ENCODE data around the gene SLC5A12.
"Not testable (repeated sequence)": the region's sequence is repeated elsewhere in the genome, so short reads cannot be mapped to it uniquely, and the experiment has no call there.

The SLC5A12 gene

DNA sequence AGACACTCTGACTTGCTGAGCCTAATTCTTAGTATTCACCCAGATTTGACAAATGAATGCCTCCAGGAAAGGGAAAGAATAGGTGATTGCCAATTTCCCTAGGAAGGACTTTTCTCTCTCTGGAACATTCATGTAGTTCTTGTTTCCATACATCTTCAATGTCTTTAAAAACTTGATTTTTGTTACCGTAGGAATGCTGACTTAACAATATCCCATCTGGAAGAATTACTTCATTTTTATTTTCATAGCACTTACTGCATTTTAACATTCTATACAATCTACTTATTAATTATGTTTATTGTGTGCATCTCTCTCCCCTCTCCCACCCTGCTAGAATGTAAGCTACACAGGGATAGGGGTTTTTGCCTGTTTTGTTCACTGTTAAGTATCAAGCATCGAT is 66.6 kb downstream of the SLC5A12 start:
- no peak overlapping the region for H3K4me3 Mint-ChIP-seq
- H3K36me3 Mint-ChIP-seq: no peaks in the 10 kb centered on the region
- no peaks in the 10 kb centered on the region for H3K27me3 Mint-ChIP-seq
- no peak overlapping the region for H3K27ac Mint-ChIP-seq
- DNase-seq (ENCODE audit: low spot score in 2 of 2) (no peak), ATAC-seq (ENCODE audit: low read depth) (no peak)
- no peaks in the 10 kb centered on the region for H3K9me3 Mint-ChIP-seq
- no peaks in the 10 kb centered on the region for H3K4me1 Mint-ChIP-seq

DNA sequence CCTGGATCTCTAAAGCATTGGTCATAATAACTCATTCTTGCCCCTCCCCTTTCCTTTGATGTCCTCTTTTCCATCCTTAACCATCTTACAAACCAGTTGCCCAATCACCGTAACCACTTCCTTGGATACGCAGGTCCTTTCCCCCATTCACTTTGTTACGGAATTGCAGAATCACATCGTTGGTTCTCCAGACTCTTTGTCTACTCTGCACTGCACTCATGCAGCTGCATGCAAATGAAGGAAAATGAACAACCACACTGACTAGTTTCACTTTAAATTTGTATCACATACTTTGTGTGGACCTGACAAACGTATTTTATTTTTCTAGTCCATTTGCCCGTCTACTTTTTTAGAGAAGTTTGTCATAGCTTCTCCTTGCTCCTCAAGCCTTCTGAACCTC is 69.9 kb downstream of the SLC5A12 start:
- H3K27ac Mint-ChIP-seq: no peak overlapping the region
- H3K36me3 Mint-ChIP-seq: no peaks in the 10 kb centered on the region
- H3K27me3 Mint-ChIP-seq: no peaks in the 10 kb centered on the region
- no peak overlapping the region for H3K4me3 Mint-ChIP-seq
- ATAC-seq (ENCODE audit: low read depth) (no peak), DNase-seq (ENCODE audit: low spot score in 2 of 2) (no peak)
- H3K9me3 Mint-ChIP-seq: peaks cover 1% of the 10 kb centered on the region
- H3K4me1 Mint-ChIP-seq: no peaks in the 10 kb centered on the region

DNA sequence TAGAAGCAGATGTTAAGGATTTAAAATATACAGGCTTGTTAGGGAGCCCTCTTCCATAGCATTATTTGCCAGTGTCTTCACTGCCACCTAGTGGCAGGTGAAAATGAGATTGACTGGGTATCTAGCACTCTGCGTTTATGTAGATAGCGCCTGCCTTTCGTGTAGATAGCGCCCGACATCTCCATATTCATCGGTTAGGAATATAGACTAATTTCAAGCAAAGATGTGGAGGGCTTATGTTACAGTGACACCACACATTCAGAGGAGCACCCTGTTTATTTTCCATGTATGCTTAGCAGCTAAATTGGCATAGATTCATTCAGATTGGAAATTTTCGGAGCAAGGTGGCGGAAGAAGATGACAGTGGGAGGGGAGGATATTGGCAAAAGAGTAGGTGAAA is 72.0 kb downstream of the SLC5A12 start:
- H3K9me3 Mint-ChIP-seq: peaks cover 1% of the 10 kb centered on the region
- no peaks in the 10 kb centered on the region for H3K36me3 Mint-ChIP-seq
- H3K27ac Mint-ChIP-seq: no peak overlapping the region
- no peaks in the 10 kb centered on the region for H3K4me1 Mint-ChIP-seq
- H3K4me3 Mint-ChIP-seq: no peak overlapping the region
- H3K27me3 Mint-ChIP-seq: no peaks in the 10 kb centered on the region
- no peak for ATAC-seq (ENCODE audit: low read depth)
- DNase-seq (ENCODE audit: low spot score in 2 of 2): peak in 1 of 2 donors; percentile 10

DNA sequence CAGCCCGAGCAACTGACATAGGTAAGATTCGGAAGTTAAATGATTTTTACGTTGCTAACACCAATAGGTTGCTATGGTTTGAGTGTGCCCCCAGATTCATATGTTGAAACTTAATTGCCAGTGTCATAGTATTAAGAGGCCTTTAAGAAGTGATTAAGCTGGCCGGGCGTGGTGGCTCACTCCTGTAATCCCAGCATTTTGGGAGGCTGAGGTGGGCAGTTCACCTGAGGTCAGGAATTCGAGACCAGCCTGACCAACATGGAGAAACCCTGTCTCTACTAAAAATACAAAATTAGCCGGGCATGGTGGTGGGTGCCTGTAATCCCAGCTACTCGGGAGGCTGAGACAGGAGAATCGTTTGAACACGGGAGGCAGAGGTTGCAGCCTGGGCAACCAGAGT is 78.5 kb downstream of the SLC5A12 start:
- ATAC-seq (ENCODE audit: low read depth); DNase-seq (ENCODE audit: low spot score in 2 of 2); H3K4me1 Mint-ChIP-seq; H3K36me3 Mint-ChIP-seq; H3K27me3 Mint-ChIP-seq; H3K4me3 Mint-ChIP-seq; H3K9me3 Mint-ChIP-seq; H3K27ac Mint-ChIP-seq: not testable (repeated sequence)

DNA sequence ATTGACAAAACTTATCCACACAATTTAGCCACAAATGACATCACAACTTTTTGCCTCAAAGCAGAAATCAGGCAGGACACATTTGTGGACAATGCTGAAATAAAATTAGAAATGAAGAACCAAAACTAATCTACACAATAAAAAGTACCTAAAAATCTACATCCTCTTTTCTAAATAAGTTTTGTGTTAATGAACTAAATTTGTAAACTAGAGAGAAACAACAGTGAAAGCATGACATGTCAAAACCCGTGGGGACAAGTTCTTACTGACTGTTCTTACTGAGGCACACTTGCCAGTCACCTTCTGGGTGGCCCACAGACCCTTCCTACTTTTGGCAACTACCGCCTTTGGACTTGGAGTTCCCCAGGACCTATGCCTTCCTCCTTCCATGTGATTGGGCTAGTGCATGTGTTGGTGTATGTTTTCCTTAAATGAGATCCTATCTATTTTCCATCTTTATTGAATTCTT is 89.1 kb downstream of the SLC5A12 start:
- no peaks in the 10 kb centered on the region for H3K4me1 Mint-ChIP-seq
- ATAC-seq (ENCODE audit: low read depth) (no peak), DNase-seq (ENCODE audit: low spot score in 2 of 2) (no peak)
- no peak overlapping the region for H3K4me3 Mint-ChIP-seq
- H3K9me3 Mint-ChIP-seq: no peaks in the 10 kb centered on the region
- no peaks in the 10 kb centered on the region for H3K36me3 Mint-ChIP-seq
- H3K27ac Mint-ChIP-seq: no peak overlapping the region
- H3K27me3 Mint-ChIP-seq: no peaks in the 10 kb centered on the region

DNA sequence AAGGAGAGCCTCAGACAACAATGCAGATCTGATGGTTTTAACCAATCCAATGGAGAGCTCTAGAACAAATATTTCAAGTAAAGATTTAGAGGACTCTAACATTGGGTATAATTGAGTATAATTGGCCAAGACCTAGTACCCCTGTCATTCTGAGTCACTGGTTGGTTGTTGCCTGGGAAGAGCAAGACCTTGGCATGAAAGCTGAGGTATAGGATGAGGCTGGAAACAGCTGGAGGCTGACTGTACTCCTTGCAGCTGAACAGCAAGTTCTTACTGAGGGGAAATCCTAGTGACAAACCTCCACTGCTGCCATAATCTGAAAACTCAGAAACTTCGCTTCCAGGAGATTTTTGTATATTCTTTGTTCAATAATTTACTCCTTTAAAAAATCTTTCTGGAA is 95.5 kb downstream of the SLC5A12 start:
- Mint-ChIP-seq H3K4me1 (no peaks in the 10 kb centered on the region), H3K27ac (no peak overlapping the region), H3K9me3 (peaks cover 2% of the 10 kb centered on the region), H3K36me3 (no peaks in the 10 kb centered on the region), H3K27me3 (no peaks in the 10 kb centered on the region), H3K4me3 (no peak overlapping the region)
- DNase-seq (ENCODE audit: low spot score in 2 of 2): no peak
- no peak for ATAC-seq (ENCODE audit: low read depth)

DNA sequence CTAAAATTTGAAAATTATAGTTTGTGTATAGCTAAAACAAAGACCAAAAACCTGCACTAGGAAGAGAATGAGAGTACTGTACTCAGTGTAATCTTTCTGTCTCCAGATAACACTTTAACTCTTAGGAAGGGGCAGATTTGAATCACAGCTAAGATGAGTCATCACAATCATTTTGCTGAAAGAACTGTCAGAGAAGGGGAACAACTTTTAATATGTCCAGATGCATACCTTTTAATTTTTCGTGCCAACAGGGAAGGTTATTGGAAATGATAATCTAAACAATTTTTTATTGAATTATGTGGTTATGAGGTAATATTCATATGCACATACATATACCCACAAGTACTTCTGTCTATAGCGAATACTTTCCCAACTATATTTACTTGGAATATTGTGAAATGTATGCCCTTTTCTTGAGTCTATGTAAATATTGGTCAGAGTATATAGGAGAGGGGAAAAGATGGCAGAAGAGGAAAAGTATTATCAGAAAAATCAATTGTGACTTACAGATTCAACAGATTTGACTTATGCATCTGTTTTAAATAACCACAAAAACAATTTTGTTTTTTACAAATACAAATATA is 98.7 kb downstream of the SLC5A12 start:
- no peak overlapping the region for H3K27ac Mint-ChIP-seq
- no peaks in the 10 kb centered on the region for H3K36me3 Mint-ChIP-seq
- H3K27me3 Mint-ChIP-seq: no peaks in the 10 kb centered on the region
- DNase-seq (ENCODE audit: low spot score in 2 of 2) (no peak), ATAC-seq (ENCODE audit: low read depth) (no peak)
- no peak overlapping the region for H3K4me3 Mint-ChIP-seq
- no peaks in the 10 kb centered on the region for H3K4me1 Mint-ChIP-seq
- peaks cover 2% of the 10 kb centered on the region for H3K9me3 Mint-ChIP-seq

DNA sequence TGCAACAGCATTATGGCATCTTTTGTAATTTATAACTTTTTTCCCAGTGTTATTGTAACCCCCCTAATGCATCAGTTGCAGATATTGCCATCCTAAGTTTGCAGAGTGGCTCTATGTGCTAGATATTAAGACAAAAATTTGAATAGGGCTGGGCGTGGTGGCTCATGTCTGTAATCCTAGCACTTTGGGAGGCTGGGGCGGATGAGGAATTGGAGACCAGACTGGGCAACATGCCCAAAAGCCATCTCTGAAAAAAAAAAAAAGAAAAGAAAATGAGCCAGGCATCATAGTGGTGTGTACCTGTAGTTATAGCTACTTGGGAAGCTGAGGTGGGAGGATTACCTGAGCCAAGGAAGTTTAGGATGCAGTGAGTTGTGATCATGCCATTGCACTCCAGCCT is 99.7 kb downstream of the SLC5A12 start:
- ATAC-seq (ENCODE audit: low read depth): no peak
- Mint-ChIP-seq H3K9me3 (peaks cover 2% of the 10 kb centered on the region), H3K27me3 (no peaks in the 10 kb centered on the region), H3K27ac (no peak overlapping the region), H3K4me3 (no peak overlapping the region), H3K36me3 (no peaks in the 10 kb centered on the region), H3K4me1 (no peaks in the 10 kb centered on the region)
- no peak for DNase-seq (ENCODE audit: low spot score in 2 of 2)

DNA sequence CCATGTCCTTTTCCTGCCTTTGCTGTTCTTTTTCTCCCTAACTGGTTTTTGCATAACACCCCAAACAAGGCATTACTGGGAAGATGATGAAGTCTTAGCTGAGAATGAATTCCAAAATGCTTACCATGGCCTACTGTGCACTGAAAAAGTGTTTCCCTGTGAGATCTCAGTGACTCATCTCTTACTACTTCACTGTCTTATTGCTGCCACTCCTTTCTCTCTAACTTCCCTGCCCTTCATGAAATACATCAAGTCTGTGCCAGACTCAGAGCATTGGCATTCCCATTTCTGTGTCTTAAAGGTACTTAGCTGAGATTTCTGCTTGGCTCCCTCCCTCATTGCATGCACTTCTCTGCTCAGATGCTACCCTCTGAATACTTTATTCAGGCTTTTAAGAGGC is 100.7 kb downstream of the SLC5A12 start:
- Mint-ChIP-seq H3K4me1 (no peaks in the 10 kb centered on the region), H3K27ac (no peak overlapping the region), H3K4me3 (no peak overlapping the region), H3K9me3 (peaks cover 2% of the 10 kb centered on the region), H3K36me3 (no peaks in the 10 kb centered on the region), H3K27me3 (no peaks in the 10 kb centered on the region)
- no peak for DNase-seq (ENCODE audit: low spot score in 2 of 2)
- ATAC-seq (ENCODE audit: low read depth): no peak

DNA sequence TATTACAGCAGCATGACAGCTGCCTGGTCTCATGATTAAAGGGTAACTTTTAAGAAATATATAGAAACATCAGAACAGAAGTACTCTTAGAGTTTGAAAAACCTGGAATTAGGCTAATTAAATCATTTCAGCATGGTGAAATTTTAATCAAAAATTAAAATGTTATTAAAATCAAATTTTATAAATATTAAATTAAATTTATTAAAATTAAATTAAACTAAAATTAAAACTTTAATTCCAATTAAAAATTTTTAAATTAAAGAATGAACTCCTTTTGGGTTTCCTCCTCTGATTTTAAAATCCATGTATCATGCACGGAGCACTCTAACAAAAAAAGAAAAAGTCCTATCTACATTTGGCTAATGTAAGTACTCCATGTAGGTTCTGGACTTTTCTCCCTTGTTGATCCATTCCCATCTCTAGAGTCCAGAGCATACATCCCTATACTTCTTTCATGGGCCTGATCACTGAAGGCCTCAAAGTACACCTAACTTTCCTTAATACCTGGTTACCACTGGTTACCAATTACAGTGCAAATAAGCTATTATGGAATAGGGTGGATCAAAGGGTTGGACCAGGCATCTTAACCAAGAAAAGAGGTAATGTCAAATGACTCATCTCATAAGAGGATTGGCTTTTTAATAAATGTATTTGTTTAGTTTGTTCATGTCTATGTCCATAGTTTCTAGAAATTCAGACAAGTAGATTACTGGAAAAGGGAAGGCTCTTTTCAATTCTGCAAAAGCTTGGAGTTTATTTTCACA is 101.4 kb downstream of the SLC5A12 start:
- Mint-ChIP-seq H3K36me3 (no peaks in the 10 kb centered on the region), H3K27me3 (no peaks in the 10 kb centered on the region), H3K9me3 (peaks cover 2% of the 10 kb centered on the region), H3K4me1 (no peaks in the 10 kb centered on the region), H3K4me3 (no peak overlapping the region), H3K27ac (no peak overlapping the region)
- no peak for DNase-seq (ENCODE audit: low spot score in 2 of 2)
- ATAC-seq (ENCODE audit: low read depth): no peak

DNA sequence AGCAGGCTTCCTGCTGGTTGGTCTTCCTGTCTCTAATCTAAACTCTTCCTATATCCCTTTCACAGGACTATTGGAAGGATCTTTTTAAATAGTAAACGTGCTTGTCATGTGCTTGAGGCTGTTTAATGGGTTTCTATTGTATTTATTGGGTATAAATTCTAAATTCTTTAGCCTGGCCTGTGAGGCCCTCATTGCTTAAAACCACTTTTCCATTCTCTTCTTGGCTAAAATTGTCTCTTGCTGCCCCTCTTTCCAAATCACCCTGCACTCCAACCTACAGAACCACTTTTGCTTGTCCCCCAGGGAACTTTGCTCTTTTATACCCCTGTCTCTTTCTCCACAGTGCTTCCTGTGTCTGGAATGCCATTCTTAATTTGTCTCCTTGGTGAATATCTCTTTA is 103.4 kb downstream of the SLC5A12 start:
- DNase-seq (ENCODE audit: low spot score in 2 of 2) (no peak), ATAC-seq (ENCODE audit: low read depth) (no peak)
- no peaks in the 10 kb centered on the region for H3K36me3 Mint-ChIP-seq
- no peaks in the 10 kb centered on the region for H3K4me1 Mint-ChIP-seq
- no peaks in the 10 kb centered on the region for H3K27me3 Mint-ChIP-seq
- H3K4me3 Mint-ChIP-seq: no peak overlapping the region
- no peak overlapping the region for H3K27ac Mint-ChIP-seq
- peaks cover 2% of the 10 kb centered on the region for H3K9me3 Mint-ChIP-seq

Measured in memory B cell (primary cell).